Measurements from ENCODE around the gene FAF1.

FAF1 gene

GRCh38 chr1:50423670-50424000 lies 536.4 kb downstream of the FAF1 start:
- no peaks in the 10 kb centered on the region for H4K20me1 ChIP-seq (ENCODE audit: insufficient read depth, low read length)
- no peak overlapping the region for H2AFZ ChIP-seq (ENCODE audit: low read depth, low read length)
- no peak overlapping the region for H3K27ac ChIP-seq (ENCODE audit: low read length)
- no peaks in the 10 kb centered on the region for H3K36me3 ChIP-seq (replicated peaks; ENCODE audit: low read depth, low read length)
- no peaks in the 10 kb centered on the region for H3K27me3 ChIP-seq (ENCODE audit: low read depth, low read length)
- no peak overlapping the region for H3K4me3 ChIP-seq (ENCODE audit: low read length)
- no peaks in the 10 kb centered on the region for H3K9me3 ChIP-seq (ENCODE audit: insufficient read depth, low read length)
- H3K4me1 ChIP-seq (ENCODE audit: low read length), result no peaks in the 10 kb centered on the region
- H3K9ac ChIP-seq (ENCODE audit: low read length), result no peak overlapping the region
- no peak for TF ChIP-seq CTCF (IDR thresholded peaks at IDR 0.05; ENCODE audit: low read depth, low read length)
- TF ChIP-seq EZH2phosphoT487 (IDR thresholded peaks at IDR 0.05; ENCODE audit: low read depth), result no peak
- H3K4me2 ChIP-seq (ENCODE audit: low read length), result no peak overlapping the region
- no peaks in the 10 kb centered on the region for H3K79me2 ChIP-seq (ENCODE audit: low read length)

DNA sequence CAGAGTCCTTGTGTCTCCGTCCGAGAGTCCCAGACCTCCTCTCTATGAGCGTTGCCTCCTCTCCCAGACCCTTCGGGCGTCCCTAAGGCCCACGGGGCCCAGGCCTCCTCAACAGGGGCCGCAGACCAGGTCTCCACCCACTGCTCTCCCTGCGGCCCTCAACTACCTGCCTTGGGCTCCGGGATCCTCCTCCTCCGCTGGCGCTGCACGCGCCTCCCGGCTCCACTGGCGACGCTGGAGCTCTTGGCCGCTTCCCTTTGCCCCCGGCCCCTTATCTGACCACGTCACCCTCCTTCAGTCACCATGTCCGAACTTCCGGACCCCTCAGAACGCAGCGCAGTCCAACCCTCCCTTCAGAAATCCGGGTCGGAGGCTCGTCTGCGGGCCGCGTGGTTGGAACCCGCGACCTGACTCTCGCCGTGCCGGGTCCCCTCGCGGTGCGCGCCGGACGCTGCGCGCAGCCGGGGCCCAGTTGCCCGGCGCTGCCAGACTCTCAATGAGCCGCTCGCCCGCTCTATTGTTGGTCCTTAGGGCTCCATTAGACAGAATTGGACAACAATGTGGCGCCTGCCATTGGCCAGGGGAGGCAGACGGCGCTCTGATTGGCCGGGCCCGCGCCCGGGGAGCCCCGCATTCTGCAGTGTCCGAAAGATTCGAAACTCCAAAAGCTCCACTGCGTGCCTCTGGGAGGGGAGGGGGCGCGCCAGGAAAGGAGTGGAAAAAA lies 537.0 kb downstream of the FAF1 start, which contains the start of gene DMRTA2:
Gene DMRTA2, minus strand, starts transcription at position 498 of the 724 bp plus-strand sequence. CDS start 1,907 bp downstream, outside the sequence.
- H3K36me3 ChIP-seq (replicated peaks; ENCODE audit: low read depth, low read length), result no peaks in the 10 kb centered on the region
- no peak within 1 kb of the TSS for H3K27ac ChIP-seq (ENCODE audit: low read length)
- H3K4me1 ChIP-seq (ENCODE audit: low read length), result no peaks in the 10 kb centered on the region
- TF ChIP-seq EZH2phosphoT487 (IDR thresholded peaks at IDR 0.05; ENCODE audit: low read depth), result no peak
- no peak for TF ChIP-seq CTCF (IDR thresholded peaks at IDR 0.05; ENCODE audit: low read depth, low read length)
- H2AFZ ChIP-seq (ENCODE audit: low read depth, low read length), result no peak within 1 kb of the TSS
- H3K4me3 ChIP-seq (ENCODE audit: low read length), result no peak within 1 kb of the TSS
- no peaks in the 10 kb centered on the region for H3K79me2 ChIP-seq (ENCODE audit: low read length)
- H3K9me3 ChIP-seq (ENCODE audit: insufficient read depth, low read length), result no peaks in the 10 kb centered on the region
- no peak within 1 kb of the TSS for H3K4me2 ChIP-seq (ENCODE audit: low read length)
- H3K9ac ChIP-seq (ENCODE audit: low read length), result no peak within 1 kb of the TSS
- no peaks in the 10 kb centered on the region for H3K27me3 ChIP-seq (ENCODE audit: low read depth, low read length)
- no peaks in the 10 kb centered on the region for H4K20me1 ChIP-seq (ENCODE audit: insufficient read depth, low read length)

DNA sequence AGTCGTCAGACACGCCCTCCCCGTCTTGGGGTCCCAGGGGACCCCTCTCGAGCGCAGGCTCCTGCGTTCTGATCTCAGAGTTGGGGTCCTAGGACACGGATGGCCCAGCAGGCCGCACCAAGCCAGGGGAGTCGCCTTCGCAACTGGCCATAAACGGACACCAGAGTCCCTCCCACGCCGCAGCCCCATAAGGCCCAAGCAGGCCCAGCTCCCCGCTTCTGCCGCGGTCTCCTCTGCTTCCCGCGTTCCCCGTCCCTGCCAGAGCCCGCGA lies 537.5 kb downstream of the FAF1 start:
- H3K9ac ChIP-seq (ENCODE audit: low read length), result no peak overlapping the region
- H3K4me3 ChIP-seq (ENCODE audit: low read length), result no peak overlapping the region
- no peak overlapping the region for H3K4me2 ChIP-seq (ENCODE audit: low read length)
- no peaks in the 10 kb centered on the region for H3K79me2 ChIP-seq (ENCODE audit: low read length)
- no peaks in the 10 kb centered on the region for H3K4me1 ChIP-seq (ENCODE audit: low read length)
- no peaks in the 10 kb centered on the region for H3K36me3 ChIP-seq (replicated peaks; ENCODE audit: low read depth, low read length)
- H3K27ac ChIP-seq (ENCODE audit: low read length), result no peak overlapping the region
- H3K27me3 ChIP-seq (ENCODE audit: low read depth, low read length), result no peaks in the 10 kb centered on the region
- no peaks in the 10 kb centered on the region for H4K20me1 ChIP-seq (ENCODE audit: insufficient read depth, low read length)
- no peaks in the 10 kb centered on the region for H3K9me3 ChIP-seq (ENCODE audit: insufficient read depth, low read length)
- TF ChIP-seq EZH2phosphoT487 (IDR thresholded peaks at IDR 0.05; ENCODE audit: low read depth) (no peak), CTCF (IDR thresholded peaks at IDR 0.05; ENCODE audit: low read depth, low read length) (no peak)
- H2AFZ ChIP-seq (ENCODE audit: low read depth, low read length), result no peak overlapping the region

DNA sequence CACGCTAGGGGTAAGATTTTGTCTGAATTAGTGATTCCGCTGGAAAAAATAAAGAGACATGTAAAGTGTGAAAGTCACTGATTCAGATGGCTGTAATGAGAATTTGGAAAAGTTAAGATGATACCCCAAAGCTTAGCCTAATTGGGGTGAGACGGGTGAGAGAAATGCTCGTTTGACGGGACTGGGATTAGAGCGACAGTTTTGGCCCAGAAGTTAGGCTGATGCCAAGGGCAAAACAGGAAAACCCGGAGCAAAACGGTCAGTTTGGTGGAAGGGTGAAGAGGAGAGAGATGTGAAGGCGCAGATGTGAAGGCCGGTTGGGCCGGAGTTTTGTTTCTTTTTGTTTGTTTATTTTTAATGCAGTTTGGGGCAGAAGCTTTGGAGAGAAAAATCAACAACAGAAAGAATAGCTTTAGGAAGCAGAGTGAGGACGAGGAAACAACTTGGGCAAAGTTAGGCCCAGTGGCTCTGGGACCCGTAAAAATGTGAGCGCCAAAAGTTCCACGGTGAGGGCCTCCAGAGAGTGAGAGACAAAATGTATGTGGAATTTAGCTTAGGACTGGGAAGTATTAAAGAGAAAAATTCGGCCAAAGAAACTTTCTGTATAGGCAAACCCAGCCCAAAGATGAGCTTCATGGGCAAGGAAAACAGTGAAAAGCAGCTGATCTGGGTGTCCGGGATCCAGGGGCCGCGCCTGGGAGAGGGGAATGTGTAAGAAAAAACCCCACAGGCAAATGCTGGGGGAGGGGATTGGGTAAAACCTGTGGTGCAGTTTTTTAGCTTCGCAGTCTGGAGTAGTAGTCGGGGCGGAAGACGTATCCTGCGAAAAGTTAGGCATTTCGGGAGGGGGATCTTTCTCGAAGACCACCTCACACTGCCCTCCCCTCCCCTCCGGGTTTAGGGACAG lies 538.0 kb downstream of the FAF1 start:
- no peaks in the 10 kb centered on the region for H3K27me3 ChIP-seq (ENCODE audit: low read depth, low read length)
- H3K4me2 ChIP-seq (ENCODE audit: low read length), result no peak overlapping the region
- H3K9me3 ChIP-seq (ENCODE audit: insufficient read depth, low read length), result no peaks in the 10 kb centered on the region
- no peaks in the 10 kb centered on the region for H4K20me1 ChIP-seq (ENCODE audit: insufficient read depth, low read length)
- H3K4me3 ChIP-seq (ENCODE audit: low read length), result no peak overlapping the region
- H3K36me3 ChIP-seq (replicated peaks; ENCODE audit: low read depth, low read length), result no peaks in the 10 kb centered on the region
- no peak overlapping the region for H2AFZ ChIP-seq (ENCODE audit: low read depth, low read length)
- H3K9ac ChIP-seq (ENCODE audit: low read length), result no peak overlapping the region
- TF ChIP-seq EZH2phosphoT487 (IDR thresholded peaks at IDR 0.05; ENCODE audit: low read depth) (no peak), CTCF (IDR thresholded peaks at IDR 0.05; ENCODE audit: low read depth, low read length) (no peak)
- no peaks in the 10 kb centered on the region for H3K4me1 ChIP-seq (ENCODE audit: low read length)
- H3K27ac ChIP-seq (ENCODE audit: low read length), result no peak overlapping the region
- H3K79me2 ChIP-seq (ENCODE audit: low read length), result no peaks in the 10 kb centered on the region

Data from OCI-LY3 (cell line).